ENCODE data around the gene USH1C. TPM values are rescaled to one million over a fixed set of nuclear protein-coding genes. Genes with fewer than 3 reads are reported as not detected.

Gene USH1C
- total and polyA plus RNA-seq, 8 donors = 4.8 to 107 (median 22.2) TPM

DNA sequence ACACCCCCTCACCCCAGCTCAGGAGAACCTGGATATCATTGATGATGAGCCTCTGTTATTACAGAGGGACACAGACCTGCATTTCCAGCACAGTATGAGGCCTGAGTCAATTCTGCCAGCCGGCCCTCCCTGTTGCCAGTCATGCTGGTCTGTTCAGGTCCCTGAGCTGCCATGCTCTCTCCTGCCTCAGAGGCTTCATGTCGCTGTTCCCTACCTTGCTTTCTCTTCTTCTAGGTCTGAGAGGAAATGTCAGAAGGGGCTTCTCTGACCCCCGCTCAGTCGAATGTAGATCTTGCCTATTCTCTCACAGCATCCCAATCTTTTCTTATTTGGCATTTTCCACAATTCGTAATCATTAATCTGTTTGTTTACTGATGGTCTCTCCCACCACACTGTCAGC, 45.7 kb downstream of the USH1C start:
- DNase-seq = peak in 1 of 2 donors; percentile 35
- peaks cover 0 to 4% (median 0%) of the 10 kb centered on the region in 3 donors for H3K27me3 ChIP-seq
- H3K27ac ChIP-seq = no peak overlapping the region

DNA sequence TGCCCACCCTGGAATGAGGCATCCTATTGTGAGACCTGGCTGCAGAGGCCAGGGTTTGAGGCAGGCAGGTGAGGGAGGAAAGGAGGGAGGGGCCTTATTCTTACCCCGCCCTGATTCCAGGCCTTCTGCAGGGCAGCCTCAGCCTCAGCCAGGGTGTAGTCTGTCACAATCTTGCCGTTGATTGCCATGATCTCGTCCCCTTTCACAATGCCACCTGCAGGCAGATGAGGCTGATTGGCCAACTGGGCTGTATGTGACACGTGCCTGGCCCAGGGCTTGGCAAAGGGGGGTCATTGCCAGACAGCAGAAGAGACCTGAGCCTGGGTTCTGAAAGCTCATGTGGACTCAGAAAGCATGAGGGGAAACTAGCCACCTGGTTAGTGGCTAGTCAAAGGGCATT, 46.2 kb downstream of the USH1C start:
- 33 to 46% (median 38%) methylated on average over 4 of the region's 4 CpGs for WGBS, 5 donors
- intact Hi-C loops (cut with DNase I; ENCODE audit: low total_unique reads) = no loop called here
- Histone ChIP-seq H3K36me3 (no peaks in the 10 kb centered on the region), H3K27ac (no peak overlapping the region), H3K4me3 (no peak overlapping the region), H3K9me3 (no peaks in the 10 kb centered on the region), H3K27me3 (peaks cover 0 to 6% (median 0%) of the 10 kb centered on the region in 3 donors), H3K4me1 (no peaks in the 10 kb centered on the region)
- peak in 1 of 2 donors; percentile 16 for DNase-seq
- TF ChIP-seq EP300 (IDR thresholded peaks at IDR 0.05) = no peak
- TF ChIP-seq POLR2AphosphoS5 (IDR thresholded peaks at IDR 0.05) = no peak
- TF ChIP-seq, protein P1, sequence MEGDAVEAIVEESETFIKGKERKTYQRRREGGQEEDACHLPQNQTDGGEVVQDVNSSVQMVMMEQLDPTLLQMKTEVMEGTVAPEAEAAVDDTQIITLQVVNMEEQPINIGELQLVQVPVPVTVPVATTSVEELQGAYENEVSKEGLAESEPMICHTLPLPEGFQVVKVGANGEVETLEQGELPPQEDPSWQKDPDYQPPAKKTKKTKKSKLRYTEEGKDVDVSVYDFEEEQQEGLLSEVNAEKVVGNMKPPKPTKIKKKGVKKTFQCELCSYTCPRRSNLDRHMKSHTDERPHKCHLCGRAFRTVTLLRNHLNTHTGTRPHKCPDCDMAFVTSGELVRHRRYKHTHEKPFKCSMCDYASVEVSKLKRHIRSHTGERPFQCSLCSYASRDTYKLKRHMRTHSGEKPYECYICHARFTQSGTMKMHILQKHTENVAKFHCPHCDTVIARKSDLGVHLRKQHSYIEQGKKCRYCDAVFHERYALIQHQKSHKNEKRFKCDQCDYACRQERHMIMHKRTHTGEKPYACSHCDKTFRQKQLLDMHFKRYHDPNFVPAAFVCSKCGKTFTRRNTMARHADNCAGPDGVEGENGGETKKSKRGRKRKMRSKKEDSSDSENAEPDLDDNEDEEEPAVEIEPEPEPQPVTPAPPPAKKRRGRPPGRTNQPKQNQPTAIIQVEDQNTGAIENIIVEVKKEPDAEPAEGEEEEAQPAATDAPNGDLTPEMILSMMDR (IDR thresholded peaks at IDR 0.05) = no peak
- no peak for TF ChIP-seq POLR2A (IDR thresholded peaks at IDR 0.05)

More for the DNA sequence above, 45.7 kb downstream of the USH1C start:
- H3K4me1 ChIP-seq = no peaks in the 10 kb centered on the region
- H3K9me3 ChIP-seq = no peaks in the 10 kb centered on the region
- no peak for TF ChIP-seq POLR2AphosphoS5 (IDR thresholded peaks at IDR 0.05)
- TF ChIP-seq POLR2A (IDR thresholded peaks at IDR 0.05) = no peak
- TF ChIP-seq EP300 (IDR thresholded peaks at IDR 0.05) = no peak
- TF ChIP-seq, protein P1 (IDR thresholded peaks at IDR 0.05) = no peak
- no peaks in the 10 kb centered on the region for H3K36me3 ChIP-seq
- H3K4me3 ChIP-seq = no peak overlapping the region
- 65 to 79% (median 74%) methylated on average over 5 of the region's 5 CpGs for WGBS, 5 donors
- intact Hi-C loops (cut with DNase I; ENCODE audit: low total_unique reads) = no loop called here

DNA sequence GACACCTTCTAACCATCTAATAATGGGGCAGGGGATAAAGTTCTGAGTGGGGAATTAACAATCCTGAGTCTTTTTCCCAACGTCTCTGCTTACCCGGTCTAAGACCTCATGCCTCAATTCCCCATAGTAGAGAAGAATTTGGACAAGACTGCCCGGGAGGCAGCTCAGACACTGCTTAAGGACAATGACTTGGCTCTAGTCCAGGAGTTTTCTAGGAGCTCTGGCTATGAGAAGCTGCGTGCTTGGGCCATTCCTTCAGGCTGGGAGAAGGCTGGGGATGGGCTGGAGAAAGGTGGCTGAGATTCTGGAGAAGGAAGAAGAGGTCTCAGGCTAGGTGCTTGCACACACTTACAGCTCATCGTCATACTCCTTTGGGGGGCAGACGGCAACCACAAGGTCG, 47.8 kb downstream of the USH1C start:
- WGBS, 5 donors = 63 to 80% (median 73%) methylated on average over 7 of the region's 7 CpGs
- Histone ChIP-seq H3K4me1 (no peaks in the 10 kb centered on the region), H3K36me3 (no peaks in the 10 kb centered on the region), H3K9me3 (no peaks in the 10 kb centered on the region), H3K27me3 (peaks cover 0 to 17% (median 0%) of the 10 kb centered on the region in 3 donors), H3K4me3 (no peak overlapping the region), H3K27ac (no peak overlapping the region)
- peak in 1 of 2 donors; percentile 58 for DNase-seq
- TF ChIP-seq POLR2A (IDR thresholded peaks at IDR 0.05) (no peak), EP300 (IDR thresholded peaks at IDR 0.05) (no peak), POLR2AphosphoS5 (IDR thresholded peaks at IDR 0.05) (no peak)
- TF ChIP-seq, protein P1 (IDR thresholded peaks at IDR 0.05) = no peak
- intact Hi-C loops (cut with DNase I; ENCODE audit: low total_unique reads) = no loop called here

DNA sequence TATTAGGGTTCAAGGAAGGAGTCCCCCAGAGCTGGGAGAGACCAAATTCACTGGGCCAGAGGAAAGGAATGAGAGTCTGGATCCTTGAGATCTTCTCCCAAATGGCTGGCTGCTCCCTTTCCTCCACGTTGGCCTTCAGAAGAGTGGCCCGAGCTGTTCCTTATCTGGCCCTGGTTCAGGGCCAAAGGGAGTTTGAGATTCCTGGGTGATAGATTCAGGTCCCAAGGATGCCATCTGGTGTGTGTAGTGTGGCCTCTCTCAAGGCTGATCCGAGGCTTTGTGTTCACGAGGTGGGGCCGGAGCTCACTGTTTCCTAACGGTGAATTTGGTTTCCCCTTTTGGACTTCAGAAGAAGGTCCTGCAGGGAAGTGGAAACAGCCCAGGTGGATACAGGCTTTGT, 50.2 kb downstream of the USH1C start:
- peaks cover 0 to 25% (median 0%) of the 10 kb centered on the region in 3 donors for H3K27me3 ChIP-seq
- no peaks in the 10 kb centered on the region for H3K9me3 ChIP-seq
- 49 to 65% (median 52%) methylated on average over 6 of the region's 6 CpGs for WGBS, 5 donors
- H3K36me3 ChIP-seq = no peaks in the 10 kb centered on the region
- H3K4me3 ChIP-seq = no peak overlapping the region
- no peak overlapping the region for H3K27ac ChIP-seq
- H3K4me1 ChIP-seq = no peaks in the 10 kb centered on the region
- DNase-seq = peak in 1 of 2 donors; percentile 56
- intact Hi-C loops (cut with DNase I; ENCODE audit: low total_unique reads) = no loop called here
- TF ChIP-seq POLR2A (IDR thresholded peaks at IDR 0.05) = no peak
- TF ChIP-seq, protein P1 (IDR thresholded peaks at IDR 0.05) = no peak
- TF ChIP-seq EP300 (IDR thresholded peaks at IDR 0.05) = no peak
- no peak for TF ChIP-seq POLR2AphosphoS5 (IDR thresholded peaks at IDR 0.05)
